Breast epithelium (tissue), 3 donors: Measurements from ENCODE around the gene IMPA2.

Experiments used
- CTCF ChIP-seq, 3 donors: fragments of 450-650 bp; IDR thresholded peaks; one replicate each; pipeline ENCODE4 v1.5.1; 2016 to 2017; ENCODE audit warnings: antibody characterized with exemption in 3 of 3, mild to moderate bottlenecking in 3 of 3, moderate library complexity in 3 of 3
- POLR2A ChIP-seq: fragments of 450-650 bp; IDR thresholded peaks from one replicate; pipeline ENCODE4 v1.6.1; 2016; ENCODE audit warnings: antibody characterized with exemption, mild to moderate bottlenecking, moderate library complexity
- POLR2AphosphoS5 ChIP-seq, 3 donors: sonication (generic); formaldehyde crosslinking; IDR thresholded peaks; one replicate each; pipeline ENCODE4 v1.6.1; 2017; ENCODE audit warnings: antibody characterized with exemption in 3 of 3

- TF ChIP-seq CTCF (IDR thresholded peaks at IDR 0.05) (no peak), POLR2A (no peak), POLR2AphosphoS5 (IDR thresholded peaks at IDR 0.05) (no peak)
Measured at GRCh38 chr18:12031846-12032245, 50.5 kb downstream of the IMPA2 start.
